Right lung (tissue), 10 donors: ENCODE data around the gene PRPSAP1. TPM values are rescaled to one million over a fixed set of nuclear protein-coding genes. Genes with fewer than 3 reads are reported as not detected.

Source experiments
- DNase-seq, 2 donors: peaks; one replicate each; pipeline ENCODE4 v3.0.0-alpha.2; 2013
- long read RNA-seq, 8 donors: transcript quantifications; one replicate each; lab custom pipeline, GENCODE V29; 2026
- polyA plus RNA-seq, 5 donors: library from polyadenylated mRNA; unstranded; fragments of 120-200 nt; gene quantifications; one replicate each; pipeline versions ENCODE4 v1.2.1 to v1.2.3, GENCODE V29; 2013; ENCODE audit warnings: inconsistent platforms in 1 of 5, low replicate concordance in 1 of 5; ENCODE audit not compliant: insufficient read length in 5 of 5, insufficient read depth in 1 of 5

The PRPSAP1 gene
- 10 to 100 TPM; 76.4 to 93.8 (median 82.5) TPM for polyA plus RNA-seq
- long read RNA-seq, donor 1, transcript PRPSAP1-206 (10 exons, 3,660 nt), result major isoform, 18 of 21 reads
- long read RNA-seq, donor 1, partial matches to known transcripts, result 0 of 21 reads
- long read RNA-seq, donor 1, other reads (novel, unspliced or antisense), result 0 of 21 reads
- long read RNA-seq, donor 2, transcript PRPSAP1-206 (10 exons, 3,660 nt), result major isoform, 13 of 13 reads
- long read RNA-seq, donor 2, partial matches to known transcripts, result 0 of 13 reads
- long read RNA-seq, donor 2, other reads (novel, unspliced or antisense), result 0 of 13 reads
- long read RNA-seq, donor 3, transcript PRPSAP1-206 (10 exons, 3,660 nt), result major isoform, 14 of 20 reads
- long read RNA-seq, donor 3, partial matches to known transcripts, result 0 of 20 reads
- long read RNA-seq, donor 3, other reads (novel, unspliced or antisense), result 0 of 20 reads
- long read RNA-seq, donor 4, transcript PRPSAP1-206 (10 exons, 3,660 nt), result major isoform, 8 of 10 reads
- long read RNA-seq, donor 4, partial matches to known transcripts, result 0 of 10 reads
- long read RNA-seq, donor 4, other reads (novel, unspliced or antisense), result 0 of 10 reads
- long read RNA-seq, donor 5, transcript PRPSAP1-206 (10 exons, 3,660 nt), result major isoform, 16 of 20 reads
- long read RNA-seq, donor 5, partial matches to known transcripts, result 0 of 20 reads
- long read RNA-seq, donor 5, other reads (novel, unspliced or antisense), result 0 of 20 reads
- long read RNA-seq, donor 6, transcript PRPSAP1-206 (10 exons, 3,660 nt), result major isoform, 18 of 23 reads
- long read RNA-seq, donor 6, partial matches to known transcripts, result 0 of 23 reads
- long read RNA-seq, donor 6, other reads (novel, unspliced or antisense), result 0 of 23 reads
- long read RNA-seq, donor 7, transcript PRPSAP1-206 (10 exons, 3,660 nt), result major isoform, 18 of 38 reads
- long read RNA-seq, donor 7, partial matches to known transcripts, result 9 of 38 reads
- long read RNA-seq, donor 7, other reads (novel, unspliced or antisense), result 6 of 38 reads
- long read RNA-seq, donor 8, transcript PRPSAP1-206 (10 exons, 3,660 nt), result major isoform, 7 of 8 reads
- long read RNA-seq, donor 8, partial matches to known transcripts, result 0 of 8 reads
- long read RNA-seq, donor 8, other reads (novel, unspliced or antisense), result 0 of 8 reads

GRCh38 chr17:76353599-76354316 lies at the start of gene PRPSAP1:
PRPSAP1 (minus strand) TSS chr17:76353916; CDS start chr17:76353703, 213 bp downstream.
- peak; percentile 92 to 94 for DNase-seq

GRCh38 chr17:76402711-76403110 lies 49.0 kb upstream of the PRPSAP1 start:
- DNase-seq, result no peak

- DNase-seq, result no peak
Observed at GRCh38 chr17:76399175-76400172, 45.8 kb upstream of the PRPSAP1 start.

- no peak for DNase-seq
Observed at GRCh38 chr17:76398523-76399174, 44.9 kb upstream of the PRPSAP1 start.

GRCh38 chr17:76397687-76398522 lies 44.2 kb upstream of the PRPSAP1 start:
- peak; percentile 73 to 84 for DNase-seq

- no peak for DNase-seq
Observed at GRCh38 chr17:76397184-76397583, 43.5 kb upstream of the PRPSAP1 start.

- no peak for DNase-seq
Observed at GRCh38 chr17:76395980-76396379, 42.3 kb upstream of the PRPSAP1 start.

- DNase-seq, result no peak
Observed at GRCh38 chr17:76394166-76394565, 40.5 kb upstream of the PRPSAP1 start.

- no peak for DNase-seq
Observed at GRCh38 chr17:76391200-76391715, 37.5 kb upstream of the PRPSAP1 start.

- DNase-seq, result no peak
Observed at GRCh38 chr17:76390003-76390421, 36.3 kb upstream of the PRPSAP1 start.

GRCh38 chr17:76388966-76389888 lies 35.5 kb upstream of the PRPSAP1 start:
- no peak for DNase-seq

- DNase-seq, result no peak
Observed at GRCh38 chr17:76386966-76387765, 33.5 kb upstream of the PRPSAP1 start.

GRCh38 chr17:76385892-76386786 lies 32.4 kb upstream of the PRPSAP1 start:
- DNase-seq, result no peak

GRCh38 chr17:76384987-76385891 lies 31.5 kb upstream of the PRPSAP1 start:
- DNase-seq, result no peak
